Panc1 (cell line): ENCODE measurements around the gene CHST12. TPM values are rescaled to one million over a fixed set of nuclear protein-coding genes. Genes with fewer than 3 reads are reported as not detected.

Source experiments
- ATAC-seq: fragments of 200-7000 bp; cut with Tn5 transposase; 2 replicates; pipeline ENCODE4 v1.9.1; 2020; ENCODE audit warnings: mild to moderate bottlenecking, moderate library complexity
- BruUV-seq: library from RNA; stranded (reverse); fragments of 400-500 nt; replicated peaks from 2 replicates; lab custom pipeline; 2021; lab: Mats Ljungman, UMichigan
- CTCF ChIA-PET: fragments of 300-600 bp; sonication (Branson Sonifier 250); formaldehyde crosslinking; loops from one replicate; lab custom pipeline; 2022; ENCODE audit warnings: antibody characterized with exemption; lab: Charles Lee
- POLR2A ChIA-PET: fragments of 300-600 bp; sonication (Branson Sonifier 250); formaldehyde crosslinking; loops from one replicate; lab custom pipeline; 2022; ENCODE audit warnings: antibody characterized with exemption; lab: Charles Lee
- DNase-seq: peaks from one replicate; pipeline ENCODE4 v3.0.0-alpha.2; 2010; ENCODE audit warnings: low read depth, low spot score
- H3K27ac ChIP-seq: 2 replicates; pipeline ENCODE4 v1.5.1; 2011; ENCODE audit warnings: mild to moderate bottlenecking, low read length, inconsistent platforms
- H3K27me3 ChIP-seq: fragments of 200-500 bp; sonication (Bioruptor generic); 2 replicates; pipeline ENCODE4 v1.6.0; 2014; ENCODE audit warnings: low read length, inconsistent platforms; ENCODE audit not compliant: control insufficient read depth, insufficient read depth
- H3K36me3 ChIP-seq: fragments of 200-500 bp; sonication (Bioruptor generic); 2 replicates; pipeline ENCODE4 v1.5.1; 2014; ENCODE audit warnings: inconsistent platforms, mild to moderate bottlenecking, low read length, moderate library complexity; ENCODE audit not compliant: control insufficient read depth, insufficient read depth
- H3K4me1 ChIP-seq: 2 replicates; pipeline ENCODE4 v1.5.1; 2011; ENCODE audit warnings: inconsistent platforms, mild to moderate bottlenecking, low read length, moderate library complexity; ENCODE audit not compliant: control insufficient read depth, insufficient read depth
- H3K4me3 ChIP-seq, 2 experiments: 2 replicates each; pipeline ENCODE4 v1.5.1; 2011 to 2012; ENCODE audit warnings: low read depth in 2 of 2, low read length in 2 of 2, mild to moderate bottlenecking in 2 of 2, inconsistent platforms in 1 of 2, moderate library complexity in 1 of 2
- H3K9me3 ChIP-seq: fragments of 200-500 bp; sonication (Bioruptor generic); 2 replicates; pipeline ENCODE4 v1.5.1; 2014; ENCODE audit warnings: low read depth, mild to moderate bottlenecking, inconsistent platforms, low read length, moderate library complexity; ENCODE audit not compliant: control insufficient read depth, insufficient read depth
- CTCF ChIP-seq: fragments of 450-650 bp; IDR thresholded peaks from 2 replicates; pipeline ENCODE4 v1.5.1; 2017; ENCODE audit warnings: mild to moderate bottlenecking
- POLR2AphosphoS5 ChIP-seq: IDR thresholded peaks from 2 replicates; pipeline ENCODE4 v1.6.1; 2012; ENCODE audit warnings: mild to moderate bottlenecking, low read depth, low read length, moderate library complexity
- REST ChIP-seq, 2 experiments: IDR thresholded peaks; 2 replicates each; pipeline ENCODE4 v1.6.1; 2011 to 2012; ENCODE audit warnings: low read depth in 2 of 2, control low read depth in 1 of 2, low read length in 1 of 2, mild to moderate bottlenecking in 1 of 2, moderate library complexity in 1 of 2; ENCODE audit not compliant: insufficient read depth in 1 of 2
- SIN3A ChIP-seq: IDR thresholded peaks from 2 replicates; pipeline ENCODE4 v1.6.1; 2012; ENCODE audit warnings: low read depth, mild to moderate bottlenecking, low read length, moderate library complexity, borderline replicate concordance; ENCODE audit not compliant: insufficient read depth
- TCF7L2 ChIP-seq: IDR thresholded peaks from 2 replicates; pipeline ENCODE4 v1.6.1; 2011; ENCODE audit warnings: mild to moderate bottlenecking, low read depth, low read length, inconsistent platforms
- in situ Hi-C: cut with HindIII; loops from 2 replicates; pipeline ENCODE4 v1.10.0; 2016; ENCODE audit warnings: low sequenced_read_pairs, low pct_unique_long_range_greater_than_20kb
- intact Hi-C: fragments of 100-400 bp; cut with micrococcal nuclease; formaldehyde crosslinking; loops from one replicate; pipeline ENCODE4 v1.10.0; 2022; ENCODE audit not compliant: unreplicated experiment
- total RNA-seq: library from RNA; stranded (reverse); gene quantifications from one replicate; pipeline ENCODE4 v1.2.1, GENCODE V29; 2021; ENCODE audit not compliant: unreplicated experiment

The CHST12 gene
- total RNA-seq, 1 experiment from 2014 or later = 48.3 TPM

DNA sequence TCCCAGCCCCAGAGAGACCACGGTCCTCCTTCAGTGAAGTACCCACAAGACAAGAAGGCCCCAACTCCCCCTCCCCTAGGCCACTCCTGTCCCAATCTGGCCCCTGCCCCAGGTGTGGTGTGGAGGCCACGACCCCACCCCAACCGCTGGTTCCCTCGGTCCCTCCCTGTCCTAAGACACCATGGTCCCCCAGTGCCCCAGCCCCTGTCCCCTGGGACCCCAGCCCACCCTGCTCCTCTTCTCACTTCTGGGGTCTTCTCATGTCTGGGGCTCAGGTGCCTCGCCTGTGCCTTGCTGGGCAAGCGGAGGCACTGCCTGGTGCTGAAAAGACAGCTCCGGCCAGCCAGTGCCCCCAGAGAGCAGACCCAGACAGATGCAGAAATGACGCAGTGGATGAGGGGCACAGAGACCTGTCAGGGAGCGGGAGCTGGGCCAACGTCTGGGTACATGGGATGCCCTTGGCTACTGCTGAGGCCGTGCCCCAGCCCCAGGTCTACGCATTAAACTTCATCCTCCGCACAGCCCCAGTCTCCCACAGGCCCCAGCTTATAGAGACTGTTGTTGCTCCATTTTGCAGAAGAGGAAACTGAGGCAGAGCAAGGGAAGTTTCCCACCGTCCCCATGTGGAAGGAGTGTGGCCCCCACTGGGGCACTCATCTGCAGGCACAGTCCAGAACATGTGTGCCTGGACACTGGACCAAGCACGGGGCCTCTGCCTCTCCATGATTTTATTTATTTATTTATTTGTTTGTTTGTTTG is 58.0 kb downstream of the CHST12 start:
- Histone ChIP-seq H3K4me1 (no peaks in the 10 kb centered on the region), H3K27me3 (no peaks in the 10 kb centered on the region), H3K4me3 (no peak overlapping the region), H3K36me3 (no peaks in the 10 kb centered on the region), H3K9me3 (no peaks in the 10 kb centered on the region), H3K27ac (no peak overlapping the region)
- intact Hi-C loops = no loop called here
- TF ChIP-seq REST (IDR thresholded peaks at IDR 0.05; ENCODE audit: insufficient read depth in 1 of 2, low read depth in 2 of 2, low read length in 1 of 2) = peak; percentile 59 to 77
- no peak for TF ChIP-seq POLR2AphosphoS5
- no peak for TF ChIP-seq CTCF
- no peak for TF ChIP-seq TCF7L2
- no peak for TF ChIP-seq SIN3A
- in situ Hi-C loops = no loop called here
- BruUV-seq = no TSS peak
- ChIA-PET CTCF (interaction anchor here (0.6 to 0.7 kb wide), 2 partner anchors 15 to 49 kb away, joined by 4 to 8 read pairs; no protein-coding TSS in a partner anchor), POLR2A (no interaction called here)
- ATAC-seq = 0 out of 2 replicates have a peak, but pooled peaks have one; percentile 23
- no peak for DNase-seq

DNA sequence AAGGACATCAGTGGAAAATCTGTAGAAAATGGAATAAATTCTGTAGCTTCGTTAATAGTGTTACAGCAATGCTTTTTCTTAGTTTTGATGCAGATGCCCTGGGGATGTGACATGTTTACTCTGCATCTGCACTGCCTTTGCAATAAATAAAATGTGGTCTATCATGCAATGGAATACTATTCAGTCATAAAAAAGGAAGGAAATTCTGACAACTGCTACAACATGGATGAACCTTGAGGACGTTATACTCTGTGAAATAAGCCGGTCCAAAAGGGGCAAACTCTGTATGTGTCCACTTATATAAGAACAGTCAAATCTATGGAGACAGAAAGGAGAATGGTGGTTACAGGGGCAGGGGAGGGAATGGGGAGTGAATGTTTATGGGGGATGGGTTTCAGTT is 59.3 kb downstream of the CHST12 start:
- no peak for TF ChIP-seq CTCF
- TF ChIP-seq REST (IDR thresholded peaks at IDR 0.05; ENCODE audit: insufficient read depth in 1 of 2, low read depth in 2 of 2, low read length in 1 of 2) = no peak
- no peak for TF ChIP-seq TCF7L2
- no peak for TF ChIP-seq SIN3A
- TF ChIP-seq POLR2AphosphoS5 = no peak
- no peak for DNase-seq
- Histone ChIP-seq H3K4me1 (no peaks in the 10 kb centered on the region), H3K27ac (no peak overlapping the region), H3K9me3 (no peaks in the 10 kb centered on the region), H3K27me3 (no peaks in the 10 kb centered on the region), H3K4me3 (no peak overlapping the region), H3K36me3 (no peaks in the 10 kb centered on the region)
- intact Hi-C loops = no loop called here
- no peak for ATAC-seq
- no TSS peak for BruUV-seq
- POLR2A ChIA-PET = no interaction called here
- in situ Hi-C loops = no loop called here
- CTCF ChIA-PET = no interaction called here
